ENCODE results near the gene BNIP5.
"Not testable (repeated sequence)": the region's sequence is repeated elsewhere in the genome, so short reads cannot be mapped to it uniquely, and the experiment has no call there.

BNIP5 gene

DNA sequence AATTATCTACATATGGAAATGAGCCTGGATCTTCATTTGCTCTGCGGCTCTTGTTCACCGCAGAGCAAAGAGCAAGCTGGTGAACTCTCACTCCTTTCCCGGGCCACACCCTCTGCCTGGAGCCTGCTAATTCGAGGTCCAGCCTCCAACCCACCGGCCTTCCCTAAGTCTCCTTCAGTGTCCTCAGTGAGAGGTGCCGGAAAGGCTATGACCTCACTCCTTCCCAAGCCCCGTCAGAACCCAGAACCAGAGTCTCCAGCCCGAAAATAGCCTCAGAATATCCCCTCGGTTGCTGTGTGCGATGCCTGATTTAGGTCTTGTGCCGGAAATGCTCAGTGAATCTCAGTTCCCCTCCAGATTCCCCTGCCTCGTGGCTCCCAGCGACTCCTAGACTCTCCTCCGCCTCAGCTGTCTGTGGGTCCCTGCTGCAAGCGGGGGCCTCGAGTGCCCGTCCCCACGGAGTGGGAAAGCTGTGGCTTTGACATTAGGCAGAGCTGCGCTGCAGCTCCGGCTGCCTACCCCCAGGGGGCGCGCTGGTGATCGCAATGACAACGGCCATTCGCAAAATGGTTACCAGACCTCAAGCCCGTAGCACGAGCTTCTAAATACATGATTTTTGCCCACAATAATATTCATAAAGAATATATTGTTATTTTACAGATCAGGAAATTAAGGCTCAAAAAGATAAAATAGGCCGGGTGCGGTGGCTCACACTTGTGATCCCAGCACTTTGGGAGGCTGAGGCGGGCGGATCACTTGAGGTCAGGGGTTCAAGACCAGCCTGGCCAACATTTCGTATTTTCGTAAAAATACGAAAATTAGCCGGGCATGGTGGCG, 4.1 kb upstream of the BNIP5 start:
- DNase-seq, result peak; percentile 90

DNA sequence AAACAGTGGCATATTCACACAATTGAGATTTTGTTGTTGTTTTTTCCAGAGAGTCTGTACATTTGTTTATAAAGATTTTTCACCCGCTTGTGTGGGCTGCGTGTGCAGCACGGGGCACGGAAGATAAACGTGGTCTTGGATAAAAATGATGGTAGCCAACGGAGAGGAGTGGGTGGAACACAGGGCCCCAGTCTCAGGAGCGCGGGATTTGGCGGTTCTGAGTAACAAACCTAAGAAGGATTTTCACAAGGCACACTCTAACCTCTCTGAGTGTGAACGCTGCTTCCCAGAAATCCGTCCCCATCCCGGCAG, 3.6 kb upstream of the BNIP5 start:
- no peak for DNase-seq

DNA sequence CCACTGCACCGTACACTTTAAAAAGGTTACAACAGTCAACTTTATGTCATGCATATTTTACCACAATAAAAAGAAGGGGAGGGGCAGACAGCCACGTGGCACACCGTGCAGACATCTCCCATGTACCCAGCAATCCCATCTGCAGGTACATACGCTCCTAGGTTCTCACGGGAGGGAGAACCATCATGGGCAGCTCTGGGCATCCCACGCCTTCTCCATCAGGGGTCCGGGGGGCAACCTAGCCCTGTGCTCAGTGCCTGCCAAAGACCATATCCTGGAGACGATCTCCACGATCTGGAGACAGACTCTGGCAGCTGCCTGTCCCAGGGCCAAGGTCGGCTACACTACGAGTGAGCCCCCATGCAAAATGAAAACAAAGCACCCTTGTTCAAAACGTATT, 2.5 kb upstream of the BNIP5 start:
- DNase-seq, result no peak

DNA sequence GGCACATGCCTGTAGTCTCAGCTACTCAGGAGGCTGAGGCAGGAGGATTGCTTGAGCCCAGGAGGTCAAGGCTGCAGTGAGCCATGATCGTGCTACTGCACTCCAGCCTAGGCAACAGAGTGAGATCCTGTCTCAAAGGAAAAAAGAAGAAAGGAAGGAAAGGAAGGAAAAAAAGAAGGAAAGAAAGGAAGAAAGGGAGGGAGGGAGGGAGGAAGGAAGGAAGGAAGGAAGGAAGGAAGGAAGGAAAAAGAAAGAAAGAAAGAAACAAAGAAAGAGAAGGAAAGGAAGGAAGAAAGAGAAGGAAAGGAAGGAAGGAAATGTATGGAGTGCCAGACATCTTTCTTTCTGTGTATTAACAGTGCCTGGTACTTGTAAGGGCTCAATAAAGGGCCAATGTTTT, 1.5 kb upstream of the BNIP5 start:
- not testable (repeated sequence) for DNase-seq

DNA sequence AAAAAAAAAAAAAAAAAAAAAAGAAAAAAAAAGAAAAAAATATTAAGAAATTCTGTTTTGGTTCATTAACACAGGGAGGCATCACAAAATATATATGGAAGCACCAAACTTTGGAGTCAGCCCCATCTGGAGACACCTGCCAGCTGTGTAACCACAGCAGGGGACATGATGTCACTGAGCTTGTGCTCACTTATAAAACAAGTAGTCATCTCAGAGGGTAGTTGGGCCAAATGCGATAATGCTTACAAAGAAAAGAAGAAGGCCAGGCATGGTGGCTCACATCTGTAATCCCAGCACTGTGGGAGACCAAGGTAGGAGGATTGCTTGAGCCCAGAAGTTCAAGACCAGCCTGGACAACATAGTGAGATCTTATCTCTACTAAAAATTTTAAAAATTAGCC, 1.1 kb upstream of the BNIP5 start:
- DNase-seq, result no peak

DNA sequence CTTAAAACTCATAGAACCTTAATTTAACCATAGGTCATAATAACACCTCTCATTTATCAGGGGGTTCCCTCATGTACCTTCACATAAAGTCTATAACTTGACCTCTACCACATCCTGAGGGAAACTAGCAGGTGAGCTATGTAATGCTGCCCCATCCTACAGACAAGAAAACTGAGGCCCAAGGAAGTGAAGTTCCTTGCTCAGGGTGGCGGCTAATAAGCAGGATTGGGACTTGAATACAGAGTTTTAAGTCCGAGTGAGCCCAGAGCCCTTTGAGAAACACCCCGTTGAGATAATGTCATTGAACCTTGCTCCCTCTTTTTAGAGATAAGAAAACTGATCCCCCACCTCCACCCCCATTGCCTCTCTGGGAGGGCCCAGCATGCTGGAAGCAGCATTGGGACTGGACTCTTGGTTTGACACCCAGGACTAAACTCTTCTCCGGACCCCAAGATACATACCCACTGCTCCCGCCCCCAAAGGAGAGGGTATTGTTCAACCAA, 429 bp downstream of the BNIP5 start:
- DNase-seq, result no peak

DNA sequence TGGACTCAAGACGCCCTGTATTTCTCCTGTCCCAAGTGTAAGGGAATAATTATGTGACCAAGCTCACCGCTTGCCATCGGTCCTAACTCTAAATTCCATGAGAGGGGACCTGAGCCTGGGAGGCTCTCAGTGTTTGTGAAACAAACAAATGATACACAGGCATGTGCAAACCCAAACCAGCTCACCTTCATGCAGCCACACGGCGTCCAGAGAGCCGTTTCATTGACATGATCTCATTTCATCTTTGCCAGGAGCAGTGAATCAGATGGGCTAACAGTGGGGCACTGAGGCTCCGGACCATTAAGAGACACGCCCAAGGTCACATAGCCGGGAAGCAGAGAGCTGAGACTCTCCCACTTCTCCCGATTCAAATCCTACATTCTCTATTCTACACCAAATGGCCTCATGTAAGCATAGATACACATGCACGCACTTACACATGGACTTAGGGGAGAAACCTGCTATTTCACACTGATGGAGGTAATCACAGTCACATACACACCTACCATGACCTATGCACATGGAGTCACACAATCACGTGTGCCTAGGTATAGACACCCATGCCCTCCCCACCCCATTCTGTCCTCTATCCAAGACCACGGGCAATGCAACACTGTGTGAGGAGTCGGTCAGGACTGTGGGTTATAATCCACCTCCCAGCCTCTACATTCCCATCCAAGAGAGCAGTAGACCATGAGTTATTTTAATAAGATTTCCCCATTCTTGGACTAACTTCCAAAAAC, 1.1 kb downstream of the BNIP5 start:
- DNase-seq, result no peak

DNA sequence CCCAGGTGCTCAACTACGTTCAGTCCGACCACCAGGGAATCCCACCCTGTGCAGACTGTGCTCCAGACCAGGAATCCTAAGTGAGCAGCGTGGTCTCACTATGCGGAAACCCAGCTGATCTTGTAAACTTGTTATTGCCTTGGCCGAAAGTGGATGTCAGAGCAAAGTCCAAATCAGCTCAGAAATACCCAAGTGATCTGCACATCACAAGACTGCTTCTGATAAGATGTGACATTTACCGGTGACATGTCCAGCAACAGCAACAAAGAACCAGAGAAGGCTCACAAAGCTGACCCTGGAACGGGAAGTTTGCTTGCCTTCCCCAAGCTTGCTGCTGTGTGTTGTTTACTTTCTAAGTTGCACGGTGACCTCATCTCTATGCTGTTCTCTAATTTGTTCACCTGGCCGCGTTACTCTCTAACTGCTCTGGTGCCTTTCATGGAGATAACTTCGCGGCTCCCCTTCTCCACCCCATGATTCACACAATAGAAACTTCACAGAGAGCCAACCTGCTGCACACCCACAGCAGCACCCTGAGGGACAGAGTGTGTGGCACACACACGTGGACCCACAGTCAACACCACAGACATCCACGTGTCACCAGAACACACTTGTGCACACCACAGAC, 1.7 kb downstream of the BNIP5 start:
- DNase-seq, result peak; percentile 77

DNA sequence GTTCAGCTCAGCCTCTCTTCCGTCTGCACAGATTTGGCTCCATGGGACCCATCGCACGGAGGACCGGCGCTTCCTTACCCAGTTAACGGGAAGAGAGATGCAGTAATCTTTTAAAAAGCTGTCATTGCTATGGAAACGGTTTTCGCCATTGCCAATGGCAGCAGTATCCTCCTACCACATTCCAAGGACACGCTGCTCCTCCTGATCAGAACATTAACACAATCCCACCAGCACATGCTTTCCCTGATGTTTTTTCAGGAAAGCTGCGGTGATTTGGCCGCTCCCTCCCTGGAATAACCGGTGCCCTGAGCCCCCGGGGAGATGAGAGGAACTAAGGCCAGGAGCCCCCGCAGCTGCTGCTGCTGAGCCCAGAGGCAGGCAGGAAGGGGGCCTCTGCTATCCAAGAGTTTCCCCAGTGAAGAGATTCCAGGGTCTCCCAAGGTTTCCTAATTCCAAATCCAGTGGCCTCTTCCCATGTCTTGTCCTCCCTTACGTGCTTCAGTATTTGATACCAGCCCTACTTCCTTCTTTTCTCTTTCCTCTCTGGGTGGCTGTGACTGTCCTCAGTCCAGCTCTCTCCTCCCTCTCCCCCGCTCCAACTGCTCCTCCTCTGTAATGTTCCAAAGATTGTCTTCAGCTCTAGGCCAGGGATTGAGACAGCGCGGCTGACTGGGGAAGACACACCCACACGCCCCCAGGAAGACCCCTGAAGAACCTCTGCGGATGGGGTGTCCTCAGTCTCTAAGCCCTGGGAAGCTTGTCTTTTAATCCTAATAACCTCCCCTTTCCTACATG, 2.6 kb downstream of the BNIP5 start:
- peak; percentile 68 for DNase-seq

DNA sequence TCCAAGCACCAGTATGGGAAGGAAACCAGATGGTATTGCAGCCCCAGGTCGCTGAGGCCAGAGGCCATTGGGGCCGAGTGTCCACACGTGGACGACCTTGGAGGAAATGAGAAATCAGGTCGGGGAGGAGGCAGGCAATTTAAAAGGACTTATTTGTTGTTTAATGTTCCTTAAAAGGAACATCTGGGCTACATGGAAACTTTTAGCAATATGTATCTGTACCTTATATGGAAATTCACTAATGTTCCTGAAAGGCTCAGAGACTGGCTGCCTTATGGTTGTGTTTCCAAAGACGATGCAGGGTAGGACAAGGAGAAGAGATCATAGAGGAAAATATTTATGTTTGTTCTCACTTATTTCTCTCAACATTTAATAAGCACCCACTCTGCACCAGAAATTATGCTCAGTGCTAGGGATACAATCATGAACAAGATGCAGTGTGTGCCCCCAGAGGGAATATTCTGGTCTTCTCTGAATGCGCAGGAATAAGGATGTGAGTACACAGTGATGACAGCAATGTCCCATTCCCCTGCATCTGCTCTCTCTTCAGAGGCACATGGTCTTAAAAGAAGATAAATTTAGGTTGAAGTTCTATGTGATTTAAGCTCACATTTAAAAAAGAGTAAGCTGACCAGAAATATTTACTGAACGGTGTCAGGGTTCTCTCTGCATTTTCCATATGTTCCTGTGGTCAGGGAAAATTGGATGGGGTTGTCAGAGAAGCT, 3.4 kb downstream of the BNIP5 start:
- no peak for DNase-seq

DNA sequence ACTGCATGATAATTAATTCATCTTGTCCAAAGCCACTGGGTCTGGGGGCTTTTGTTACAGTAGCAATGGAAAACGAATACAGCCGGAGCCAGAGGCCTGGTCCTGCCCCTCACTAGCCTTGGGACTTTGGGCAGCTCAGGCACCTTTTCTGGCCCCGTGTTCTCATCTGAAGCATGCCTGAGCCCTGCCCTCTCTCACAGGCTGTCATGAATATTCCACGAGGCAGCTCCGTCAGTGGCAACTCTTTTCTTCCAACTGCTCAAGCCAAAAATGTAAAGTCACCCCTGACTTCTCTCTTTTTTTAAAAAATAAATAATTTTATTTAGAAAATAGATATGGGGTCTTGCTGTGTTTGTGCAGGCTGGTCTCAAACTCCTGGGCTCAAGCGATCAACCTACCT, 5.3 kb downstream of the BNIP5 start:
- no peak for DNase-seq

DNA sequence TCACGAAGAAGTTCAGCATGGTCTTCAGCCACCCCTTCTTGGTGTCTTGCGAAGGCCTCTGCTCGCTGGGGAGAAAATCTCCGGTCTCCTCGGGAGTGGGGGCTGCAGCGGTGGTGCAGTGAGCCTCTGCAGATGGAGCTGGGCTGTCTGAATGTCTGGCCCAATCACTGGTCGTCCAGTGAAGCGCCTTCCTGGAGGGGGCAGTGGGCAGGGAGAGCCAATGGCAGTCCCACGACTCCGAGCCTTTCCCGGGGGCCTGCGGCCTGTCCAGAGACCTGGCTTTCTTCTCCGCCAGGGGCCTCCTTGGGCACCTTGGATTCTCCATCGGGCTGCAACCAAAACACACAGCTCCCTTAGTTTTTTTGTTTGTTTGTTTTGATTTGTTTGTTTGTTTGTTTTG, 6.3 kb downstream of the BNIP5 start:
- no peak for DNase-seq

DNA sequence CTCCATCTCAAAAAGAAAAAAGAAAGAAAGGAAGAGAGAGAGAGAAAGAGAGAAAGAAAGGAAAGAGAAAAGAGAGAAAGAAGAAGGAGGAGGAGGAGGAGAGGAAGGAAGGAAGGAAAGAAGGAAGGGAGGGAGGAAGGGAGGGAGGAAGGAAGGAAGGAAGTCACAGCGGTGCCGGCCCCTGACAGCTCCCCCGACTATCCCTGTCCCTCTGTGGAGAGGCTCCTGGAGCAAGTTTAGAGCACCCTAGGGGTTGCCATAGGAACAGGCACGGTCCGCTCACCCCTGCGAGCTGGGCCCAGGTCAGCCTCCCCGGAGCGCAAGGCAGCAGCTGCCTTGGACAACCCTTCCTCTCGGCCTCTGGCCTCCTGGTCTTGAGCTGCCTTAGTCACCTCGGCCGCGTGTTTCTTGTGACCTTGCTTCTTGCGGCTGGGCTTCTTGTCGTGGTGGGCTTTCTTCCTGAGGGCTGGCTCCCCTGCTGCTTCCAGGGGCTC, 6.8 kb downstream of the BNIP5 start:
- DNase-seq, result peak; percentile 65

DNA sequence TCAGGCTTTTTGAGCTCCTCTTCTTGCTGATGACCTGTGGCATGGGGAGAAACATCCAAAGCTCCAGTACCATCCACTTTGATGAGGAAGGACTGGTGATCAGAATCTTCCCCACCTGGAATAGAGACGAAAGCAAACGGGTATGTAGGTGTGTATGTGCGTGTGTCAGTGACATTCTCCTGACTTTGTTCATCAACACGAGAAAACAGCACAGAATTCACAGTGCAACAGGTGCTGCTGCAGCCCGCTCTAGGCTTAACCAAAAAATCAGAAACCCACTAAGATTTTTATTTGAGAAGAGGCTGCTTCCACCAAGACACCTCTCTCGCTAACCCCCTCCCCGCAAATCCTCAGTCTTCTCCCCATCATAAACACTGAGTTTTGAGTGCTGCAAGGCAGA, 8.1 kb downstream of the BNIP5 start:
- DNase-seq, result no peak

DNA sequence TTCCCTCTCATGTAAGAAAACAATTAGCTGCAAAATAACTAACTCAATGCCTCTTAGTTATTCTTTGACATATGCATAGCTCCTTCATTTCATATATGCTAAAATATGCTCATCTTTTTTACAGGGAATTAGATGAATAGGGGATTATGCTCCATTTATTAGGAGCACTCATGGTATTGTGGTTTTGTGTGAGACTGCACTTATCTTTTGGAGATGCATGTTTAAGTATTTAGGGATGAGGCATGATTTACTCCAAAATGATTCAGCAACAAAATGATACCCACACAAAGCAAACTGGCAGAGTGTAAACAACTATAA, 8.8 kb downstream of the BNIP5 start:
- DNase-seq, result no peak

DNA sequence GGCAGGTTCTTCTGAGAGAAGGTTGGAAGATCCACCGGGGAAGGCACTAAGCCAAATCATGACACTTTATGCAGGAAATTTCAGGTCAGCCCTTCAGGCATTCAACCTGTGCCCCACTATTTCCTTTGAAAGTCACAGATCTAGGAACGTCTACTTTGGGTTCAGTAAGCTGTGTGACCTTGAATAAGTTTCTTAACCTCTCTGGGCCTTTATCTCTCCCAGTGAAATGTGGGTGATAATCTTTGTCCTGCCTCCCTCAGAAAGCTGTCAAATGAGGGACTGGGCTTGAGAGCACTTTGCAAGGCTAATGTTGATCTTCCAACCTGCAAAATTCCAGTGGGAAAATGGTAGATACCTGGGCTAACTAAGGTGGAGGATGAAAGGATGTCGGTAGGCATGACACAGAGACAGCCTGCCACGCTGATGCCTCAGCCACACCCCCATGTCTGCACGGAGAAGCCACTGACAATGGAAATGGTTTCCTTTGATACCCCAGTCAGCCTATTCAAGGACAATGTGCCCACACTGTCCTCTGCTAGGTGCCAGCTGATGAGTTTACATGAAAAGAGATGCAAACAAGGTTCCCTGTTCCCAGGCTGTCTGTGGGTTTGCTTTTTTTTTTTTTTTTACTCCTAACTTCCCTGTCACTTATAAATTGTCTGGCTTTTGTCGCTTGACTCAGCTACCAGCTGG, 9.3 kb downstream of the BNIP5 start:
- DNase-seq, result no peak

DNA sequence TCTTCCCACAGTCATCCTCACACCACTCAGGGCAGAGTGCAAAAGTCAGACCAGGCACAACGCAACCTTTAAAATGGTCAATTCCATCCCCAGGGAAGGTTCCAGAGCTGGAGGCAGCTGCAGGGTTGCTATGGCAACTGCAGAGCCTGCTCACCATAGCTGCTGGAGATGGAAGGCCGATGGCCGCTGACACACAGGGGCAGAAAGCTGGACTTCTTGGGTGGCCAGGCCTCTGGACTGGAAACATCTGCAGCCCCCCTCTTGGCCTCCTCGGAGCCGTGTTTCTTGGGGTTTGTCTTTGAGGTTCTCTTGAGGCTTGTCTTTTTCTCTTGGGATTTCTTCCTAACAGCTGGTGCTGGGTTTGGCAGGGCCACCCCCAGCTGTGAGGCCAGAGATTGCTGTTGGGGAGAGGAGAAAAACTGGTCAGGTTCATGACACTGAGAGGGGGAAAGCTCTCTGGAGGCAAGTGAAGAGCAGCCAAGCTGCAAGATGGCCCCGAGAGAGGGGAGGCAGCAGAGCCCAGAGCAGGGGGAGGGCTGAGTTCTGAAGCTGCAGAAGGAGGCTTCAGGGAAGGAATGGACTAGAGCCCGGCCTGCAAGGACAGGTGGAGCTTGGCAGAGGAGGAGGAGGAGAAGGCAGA, 10.2 kb downstream of the BNIP5 start:
- peak; percentile 86 for DNase-seq

DNA sequence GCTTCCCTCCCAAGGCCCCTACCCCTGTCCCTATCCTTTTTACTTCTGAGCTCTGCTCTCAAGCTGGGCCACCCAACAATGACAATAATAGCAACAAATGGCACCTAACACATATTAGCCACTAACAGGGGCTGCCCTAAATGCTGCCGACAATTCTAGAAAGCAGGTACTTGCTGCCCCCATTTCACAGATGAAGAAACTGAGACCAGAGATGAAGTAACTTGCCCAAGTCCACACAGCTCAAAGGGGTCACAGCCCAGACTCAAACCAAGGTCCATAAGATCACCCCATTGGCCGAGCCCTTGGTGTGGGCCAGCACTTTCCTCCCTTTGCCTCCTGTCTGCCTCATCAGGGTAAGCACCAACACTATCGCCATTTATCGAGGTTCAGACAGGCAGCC, 12.0 kb downstream of the BNIP5 start:
- DNase-seq, result no peak

DNA sequence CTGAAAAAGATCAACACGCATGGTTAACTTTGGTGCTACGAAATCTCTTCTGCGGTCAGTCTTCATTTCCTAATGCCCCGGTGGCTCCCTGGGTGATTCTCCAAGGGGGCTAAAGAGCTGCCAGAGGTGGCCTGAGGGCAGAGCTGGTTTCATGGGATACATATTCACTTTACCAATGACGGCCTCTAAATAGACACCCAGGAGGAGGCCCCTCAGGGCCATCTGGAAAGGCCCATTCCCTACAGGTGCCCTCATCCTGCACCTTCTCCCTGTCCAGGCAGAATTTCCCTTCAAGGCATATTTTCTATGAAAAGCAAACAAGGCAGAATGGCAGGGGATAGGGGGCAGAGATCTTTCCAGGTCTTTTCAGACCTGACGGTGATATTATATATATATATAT, 12.5 kb downstream of the BNIP5 start:
- DNase-seq, result no peak

DNA sequence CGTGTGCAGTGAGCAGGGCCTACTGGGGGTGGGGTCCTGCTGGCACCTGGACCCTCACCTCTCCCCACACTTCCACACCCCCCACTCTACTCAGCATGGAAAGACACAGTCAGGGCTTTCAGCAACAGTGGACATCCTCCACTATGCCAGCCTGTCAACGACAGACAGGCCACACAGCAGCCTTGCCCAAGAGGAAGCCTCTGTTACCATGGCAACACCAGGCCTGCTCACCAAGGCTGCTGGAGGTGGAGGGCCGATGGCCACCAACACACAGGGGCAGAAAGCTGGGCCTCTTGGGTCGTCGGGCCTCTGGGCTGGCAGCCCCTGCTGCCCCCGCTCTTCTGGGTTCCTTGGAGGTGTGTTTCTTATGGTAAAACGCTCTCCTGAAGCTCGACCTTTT, 13.6 kb downstream of the BNIP5 start:
- DNase-seq, result peak; percentile 80

DNA sequence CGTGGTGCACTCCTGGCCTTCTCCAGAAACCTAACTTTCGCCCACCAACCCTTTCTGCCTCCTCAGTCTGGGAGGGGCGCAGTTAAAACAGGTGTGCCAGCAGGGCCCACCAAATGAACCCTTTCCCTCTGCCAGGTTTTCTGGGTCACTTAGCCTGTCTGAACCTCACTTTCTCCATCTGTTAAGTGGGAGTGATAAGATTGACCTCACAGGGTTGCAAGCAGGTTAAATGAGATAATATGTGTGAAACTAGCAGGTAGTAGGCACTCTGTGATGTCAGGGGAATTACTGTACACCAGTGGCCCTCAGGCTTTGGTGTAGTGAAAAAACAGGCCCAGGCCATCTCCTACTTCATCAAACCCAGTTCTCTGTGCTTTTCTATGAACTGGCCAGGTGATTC, 14.1 kb downstream of the BNIP5 start:
- DNase-seq, result no peak

Data from retina (tissue), 1 donor.